Parathyroid adenoma (tissue), 2 donors: ENCODE results near the gene SOX5.
"Not testable (repeated sequence)": the region's sequence is repeated elsewhere in the genome, so short reads cannot be mapped to it uniquely, and the experiment has no call there.

Experiments
- H2AFZ ChIP-seq: fragments of 300-600 bp; sonication (generic); one replicate; pipeline ENCODE4 v1.7.0; 2017; ENCODE audit warnings: antibody characterized with exemption, mild to moderate bottlenecking
- H3K27ac ChIP-seq: fragments of 300-600 bp; sonication (generic); one replicate; pipeline ENCODE4 v1.7.0; 2017
- H3K27me3 ChIP-seq: fragments of 300-600 bp; sonication (generic); one replicate; pipeline ENCODE4 v1.7.0; 2017; ENCODE audit warnings: low read length; ENCODE audit not compliant: control insufficient read depth, insufficient read depth
- H3K36me3 ChIP-seq: fragments of 300-600 bp; sonication (generic); one replicate; pipeline ENCODE4 v1.7.0; 2017; ENCODE audit warnings: low read length; ENCODE audit not compliant: control insufficient read depth, insufficient read depth
- H3K4me1 ChIP-seq: fragments of 300-600 bp; sonication (generic); one replicate; pipeline ENCODE4 v1.7.0; 2017; ENCODE audit warnings: control low read depth
- H3K4me2 ChIP-seq: fragments of 300-600 bp; sonication (generic); one replicate; pipeline ENCODE4 v1.7.0; 2017; ENCODE audit warnings: low read length
- H3K4me3 ChIP-seq: fragments of 300-600 bp; sonication (generic); one replicate; pipeline ENCODE4 v1.7.0; 2017; ENCODE audit warnings: low read depth, low read length
- H3K79me2 ChIP-seq: fragments of 300-600 bp; sonication (generic); one replicate; pipeline ENCODE4 v1.7.0; 2017; ENCODE audit warnings: control low read depth
- H3K9ac ChIP-seq: fragments of 300-600 bp; sonication (generic); one replicate; pipeline ENCODE4 v1.7.0; 2017; ENCODE audit warnings: mild to moderate bottlenecking
- H3K9me3 ChIP-seq: fragments of 300-600 bp; sonication (generic); one replicate; pipeline ENCODE4 v1.7.0; 2017; ENCODE audit warnings: low read length; ENCODE audit not compliant: control insufficient read depth
- CTCF ChIP-seq: fragments of 300-600 bp; sonication (generic); IDR thresholded peaks from one replicate; pipeline ENCODE4 v1.7.0; 2017; ENCODE audit warnings: antibody characterized with exemption, mild to moderate bottlenecking
- donor health status: primary hyperparathyroidism.

SOX5 gene

GRCh38 chr12:23528316-23528715 is 421.2 kb downstream of the SOX5 start:
- no peaks in the 10 kb centered on the region for H3K79me2 ChIP-seq
- H3K4me1 ChIP-seq = no peaks in the 10 kb centered on the region
- TF ChIP-seq CTCF = no peak
- no peak overlapping the region for H3K4me2 ChIP-seq
- no peak overlapping the region for H3K4me3 ChIP-seq
- H3K27ac ChIP-seq = no peak overlapping the region
- H2AFZ ChIP-seq = no peak overlapping the region
- H3K9me3 ChIP-seq = no peaks in the 10 kb centered on the region
- H3K36me3 ChIP-seq = no peaks in the 10 kb centered on the region
- no peak overlapping the region for H3K9ac ChIP-seq
- no peaks in the 10 kb centered on the region for H3K27me3 ChIP-seq

GRCh38 chr12:23525450-23526072 is 423.9 kb downstream of the SOX5 start:
- no peak overlapping the region for H3K4me3 ChIP-seq
- no peak overlapping the region for H2AFZ ChIP-seq
- no peak for TF ChIP-seq CTCF
- no peaks in the 10 kb centered on the region for H3K27me3 ChIP-seq
- H3K36me3 ChIP-seq = no peaks in the 10 kb centered on the region
- H3K27ac ChIP-seq = no peak overlapping the region
- H3K9ac ChIP-seq = no peak overlapping the region
- no peak overlapping the region for H3K4me2 ChIP-seq
- H3K9me3 ChIP-seq = no peaks in the 10 kb centered on the region
- H3K4me1 ChIP-seq = no peaks in the 10 kb centered on the region
- no peaks in the 10 kb centered on the region for H3K79me2 ChIP-seq

GRCh38 chr12:23523339-23523738 is 426.1 kb downstream of the SOX5 start:
- Histone ChIP-seq H3K4me3 (no peak overlapping the region), H2AFZ (no peak overlapping the region), H3K4me2 (no peak overlapping the region), H3K9me3 (no peaks in the 10 kb centered on the region), H3K9ac (no peak overlapping the region), H3K36me3 (no peaks in the 10 kb centered on the region), H3K79me2 (no peaks in the 10 kb centered on the region), H3K27me3 (no peaks in the 10 kb centered on the region), H3K4me1 (no peaks in the 10 kb centered on the region), H3K27ac (no peak overlapping the region)
- no peak for TF ChIP-seq CTCF

- not testable (repeated sequence) for H3K27ac ChIP-seq, H3K79me2 ChIP-seq, H3K4me3 ChIP-seq, H3K27me3 ChIP-seq, H3K9me3 ChIP-seq, H3K4me2 ChIP-seq, H3K4me1 ChIP-seq, H3K36me3 ChIP-seq, H3K9ac ChIP-seq, H2AFZ ChIP-seq
Measured at GRCh38 chr12:23519444-23519843, 430.0 kb downstream of the SOX5 start.

- not testable (repeated sequence) for H3K27ac ChIP-seq, H3K27me3 ChIP-seq, H2AFZ ChIP-seq, H3K36me3 ChIP-seq, H3K4me2 ChIP-seq, H3K4me1 ChIP-seq, H3K9ac ChIP-seq, H3K9me3 ChIP-seq, H3K4me3 ChIP-seq, H3K79me2 ChIP-seq
Measured at GRCh38 chr12:23515785-23516184, 433.7 kb downstream of the SOX5 start.

GRCh38 chr12:23510484-23510883 is 439.0 kb downstream of the SOX5 start:
- TF ChIP-seq CTCF = no peak
- Histone ChIP-seq H3K9ac (no peak overlapping the region), H2AFZ (no peak overlapping the region), H3K36me3 (no peaks in the 10 kb centered on the region), H3K4me2 (no peak overlapping the region), H3K27me3 (no peaks in the 10 kb centered on the region), H3K79me2 (no peaks in the 10 kb centered on the region), H3K4me3 (no peak overlapping the region), H3K27ac (no peak overlapping the region), H3K9me3 (no peaks in the 10 kb centered on the region), H3K4me1 (no peaks in the 10 kb centered on the region)

- not testable (repeated sequence) for H3K27ac ChIP-seq, H3K79me2 ChIP-seq, H3K9ac ChIP-seq, H3K4me3 ChIP-seq, H3K9me3 ChIP-seq, H3K36me3 ChIP-seq, H3K27me3 ChIP-seq, H3K4me2 ChIP-seq, H3K4me1 ChIP-seq, H2AFZ ChIP-seq
Measured at GRCh38 chr12:23509832-23510231, 439.6 kb downstream of the SOX5 start.

- not testable (repeated sequence) for H3K4me2 ChIP-seq, H3K9me3 ChIP-seq
Measured at GRCh38 chr12:23507785-23508184, 441.7 kb downstream of the SOX5 start.

More at GRCh38 chr12:23507785-23508184, 441.7 kb downstream of the SOX5 start:
- H3K4me1 ChIP-seq, H3K27me3 ChIP-seq, H3K79me2 ChIP-seq, H3K27ac ChIP-seq, H3K9ac ChIP-seq, H3K36me3 ChIP-seq, H3K4me3 ChIP-seq, H2AFZ ChIP-seq: not testable (repeated sequence)
